CD4-positive, alpha-beta memory T cell (primary cell): Measurements from ENCODE around the gene EFR3B. TPM values are rescaled to one million over a fixed set of nuclear protein-coding genes. Genes with fewer than 3 reads are reported as not detected.

Experiments
- CTCF ChIA-PET: fragments of 350-600 bp; sonication (Branson Sonifier 250); formaldehyde crosslinking; loops from one replicate; lab custom pipeline; 2021; ENCODE audit warnings: inconsistent platforms; ENCODE audit not compliant: partially characterized antibody; lab: Charles Lee
- POLR2A ChIA-PET: fragments of 350-600 bp; sonication (Branson Sonifier 250); formaldehyde crosslinking; loops from one replicate; lab custom pipeline; 2021; ENCODE audit not compliant: partially characterized antibody; lab: Charles Lee
- DNase-seq, 5 donors: peaks; one replicate each; pipeline versions ENCODE4 v3.0.0 to v3.0.0-alpha.2; 2020 to 2022; ENCODE audit warnings: mixed read lengths in 1 of 5
- H3K27ac ChIP-seq: one replicate; pipeline ENCODE4 v1.7.0; 2013; ENCODE audit warnings: low read depth, low read length
- H3K27me3 ChIP-seq: 2 replicates; pipeline ENCODE4 v1.7.0; 2013; ENCODE audit warnings: mild to moderate bottlenecking, low read length, moderate library complexity; ENCODE audit not compliant: insufficient read depth
- H3K36me3 ChIP-seq: 2 replicates; pipeline ENCODE4 v1.7.0; 2013; ENCODE audit warnings: mild to moderate bottlenecking, low read length, moderate library complexity; ENCODE audit not compliant: insufficient read depth
- H3K4me1 ChIP-seq: 2 replicates; pipeline ENCODE4 v1.7.0; 2013; ENCODE audit warnings: mild to moderate bottlenecking, low read length, moderate library complexity; ENCODE audit not compliant: insufficient read depth
- H3K4me3 ChIP-seq, 2 donors: one replicate each; pipeline ENCODE4 v1.7.0; 2013; ENCODE audit warnings: low read length in 2 of 2, mild to moderate bottlenecking in 1 of 2
- H3K9me3 ChIP-seq, 2 donors: one replicate each; pipeline ENCODE4 v1.7.0; 2013; ENCODE audit warnings: low read length in 2 of 2, control low read depth in 1 of 2; ENCODE audit not compliant: control insufficient read depth in 1 of 2
- H3K27ac Mint-ChIP-seq, 7 donors: one replicate each; pipeline ENCODE4 v1.8.0; 2020 to 2021; ENCODE audit warnings: mixed read lengths in 7 of 7, mild to moderate bottlenecking in 6 of 7, inconsistent platforms in 3 of 7, moderate library complexity in 3 of 7
- H3K27me3 Mint-ChIP-seq, 2 donors: one replicate each; pipeline ENCODE4 v1.8.0; 2020 to 2021; ENCODE audit warnings: mixed read lengths in 2 of 2
- H3K36me3 Mint-ChIP-seq, 2 donors: one replicate each; pipeline ENCODE4 v1.8.0; 2020 to 2021; ENCODE audit warnings: mixed read lengths in 2 of 2, inconsistent platforms in 1 of 2, mild to moderate bottlenecking in 1 of 2
- H3K4me1 Mint-ChIP-seq, 4 donors: one replicate each; pipeline ENCODE4 v1.8.0; 2020 to 2021; ENCODE audit warnings: mixed read lengths in 4 of 4, mild to moderate bottlenecking in 1 of 4
- H3K4me3 Mint-ChIP-seq, 8 donors: one replicate each; pipeline ENCODE4 v1.8.0; 2020 to 2021; ENCODE audit warnings: mixed read lengths in 8 of 8, mild to moderate bottlenecking in 7 of 8, moderate library complexity in 6 of 8, inconsistent platforms in 3 of 8
- H3K9me3 Mint-ChIP-seq, 8 donors: one replicate each; pipeline ENCODE4 v1.8.0; 2020 to 2021; ENCODE audit warnings: mixed read lengths in 8 of 8, mild to moderate bottlenecking in 5 of 8, inconsistent platforms in 3 of 8, moderate library complexity in 1 of 8
- intact Hi-C: fragments of 100-400 bp; cut with micrococcal nuclease; formaldehyde crosslinking; loops from one replicate; pipeline ENCODE4 v1.15.1; 2023
- polyA plus RNA-seq, 2 donors: library from polyadenylated mRNA; unstranded; fragments of 300-500 nt; fragmentation: Illumina TruSeq; gene quantifications; one replicate each; pipeline ENCODE4 v1.2.3, GENCODE V29; 2021
- total RNA-seq, 2 experiments: library from RNA; stranded (reverse); gene quantifications; one replicate each; pipeline ENCODE4 v1.2.3, GENCODE V29; 2021

Gene EFR3B
- total and polyA plus RNA-seq, 4 experiments from 2014 or later = 0.07 to 0.14 (median 0.12) TPM; not detected in 1

DNA sequence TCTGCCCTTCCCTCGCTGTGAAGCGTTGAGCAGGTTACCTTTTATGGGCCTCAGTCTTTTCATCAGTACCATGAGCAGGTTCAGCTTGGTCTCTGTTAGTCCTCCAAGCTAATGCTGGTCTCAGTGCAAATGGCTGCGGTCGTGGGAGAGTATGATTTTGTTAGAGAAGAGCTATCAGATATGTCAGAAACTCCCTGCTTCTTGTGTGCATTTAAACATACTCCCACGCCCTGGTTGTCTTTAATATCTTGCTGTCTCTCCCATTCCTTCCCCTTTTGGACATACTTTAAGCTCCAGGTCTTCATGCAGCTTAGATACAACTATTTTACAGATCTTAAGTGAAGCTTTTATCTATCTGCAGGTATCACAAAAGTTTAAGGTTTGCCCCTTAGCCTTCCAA is 62.9 kb downstream of the EFR3B start:
- Histone ChIP-seq H3K27me3 (no peaks in the 10 kb centered on the region), H3K36me3 (no peaks in the 10 kb centered on the region), H3K4me3 (no peak overlapping the region), H3K9me3 (no peaks in the 10 kb centered on the region), H3K4me1 (no peaks in the 10 kb centered on the region), H3K27ac (no peak overlapping the region)
- Mint-ChIP-seq H3K4me3 (no peak overlapping the region), H3K27ac (no peak overlapping the region), H3K27me3 (peaks cover 3 to 10% of the 10 kb centered on the region in 2 donors), H3K36me3 (no peaks in the 10 kb centered on the region), H3K4me1 (peaks cover 0 to 2% (median 0%) of the 10 kb centered on the region in 4 donors), H3K9me3 (peaks cover 0 to 1% (median 0%) of the 10 kb centered on the region in 8 donors)
- intact Hi-C loops = no loop called here
- POLR2A ChIA-PET = no interaction called here
- DNase-seq = no peak
- CTCF ChIA-PET = interaction anchor here (0.9 to 1.9 kb wide), 4 partner anchors 11 to 129 kb away, joined by 3 to 5 read pairs (median 3); no protein-coding TSS in a partner anchor

DNA sequence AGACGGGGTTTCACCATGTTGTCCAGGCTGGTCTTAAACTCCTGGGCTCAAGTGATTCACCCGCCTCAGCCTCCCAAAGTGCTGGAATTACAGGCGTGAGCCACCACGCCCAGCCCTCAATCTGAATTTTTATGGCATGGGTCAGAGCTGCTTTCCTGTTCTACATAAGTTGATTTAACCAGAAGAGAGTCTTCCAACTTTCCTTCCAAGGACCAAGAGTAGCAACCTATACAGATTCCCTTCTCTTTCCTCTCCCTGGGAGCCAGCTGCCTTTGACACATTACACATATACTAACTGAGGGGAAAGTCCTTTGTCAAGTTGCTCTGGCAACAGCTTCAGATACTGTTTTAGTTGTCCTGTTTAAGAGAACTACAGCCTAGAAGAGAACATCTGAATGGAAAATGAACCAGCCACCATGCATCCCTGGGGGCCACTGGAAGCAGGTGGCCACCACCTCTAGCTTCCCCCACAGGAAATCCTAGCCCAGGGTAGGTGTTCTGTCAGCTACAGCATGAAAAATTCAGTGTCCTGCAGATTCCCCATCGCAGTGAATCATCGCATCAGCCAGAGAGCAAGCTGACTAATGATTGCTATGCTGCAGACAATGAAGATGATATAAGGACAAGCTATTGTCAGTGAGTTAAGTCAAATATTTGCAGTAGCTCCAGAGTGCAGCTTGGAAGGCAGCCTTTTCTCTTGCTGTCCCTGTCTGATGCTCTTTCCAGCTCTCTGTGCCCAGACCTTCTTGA is 63.6 kb downstream of the EFR3B start:
- Mint-ChIP-seq H3K27ac (peak overlapping the region in 1 of 7 donors; percentile 14), H3K9me3 (peaks cover 0 to 1% (median 0%) of the 10 kb centered on the region in 8 donors), H3K4me3 (no peak overlapping the region), H3K36me3 (no peaks in the 10 kb centered on the region), H3K4me1 (peaks cover 0 to 2% (median 0%) of the 10 kb centered on the region in 4 donors), H3K27me3 (peaks cover 3 to 10% of the 10 kb centered on the region in 2 donors)
- ChIA-PET CTCF (interaction anchor here (0.9 to 1.9 kb wide), 4 partner anchors 10 to 130 kb away, joined by 3 to 5 read pairs (median 3); no protein-coding TSS in a partner anchor), POLR2A (no interaction called here)
- intact Hi-C loops = no loop called here
- DNase-seq = no peak
- H3K36me3 ChIP-seq = no peaks in the 10 kb centered on the region
- no peaks in the 10 kb centered on the region for H3K27me3 ChIP-seq
- H3K9me3 ChIP-seq = no peaks in the 10 kb centered on the region
- no peak overlapping the region for H3K4me3 ChIP-seq
- no peak overlapping the region for H3K27ac ChIP-seq
- no peaks in the 10 kb centered on the region for H3K4me1 ChIP-seq

DNA sequence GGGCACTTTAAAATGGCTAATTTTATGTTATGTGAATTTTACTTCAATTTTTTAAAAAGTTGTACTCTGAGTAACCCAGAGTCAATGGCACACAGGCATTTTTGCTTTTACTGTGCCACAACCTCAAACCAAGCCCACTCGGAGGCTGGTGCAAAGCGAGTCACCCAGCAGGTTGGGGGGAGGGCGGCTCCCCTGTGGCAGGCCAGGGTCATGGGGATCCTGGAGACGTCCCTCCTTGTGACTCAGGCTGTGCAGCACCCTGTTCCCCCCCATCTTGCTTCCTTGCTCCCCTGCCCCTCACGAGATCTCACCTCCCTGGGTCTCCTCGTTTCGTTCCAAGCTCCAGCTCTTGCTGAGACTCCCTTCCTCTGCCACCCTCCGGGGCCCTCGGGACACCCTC is 67.9 kb downstream of the EFR3B start:
- no peak overlapping the region for H3K4me3 ChIP-seq
- Mint-ChIP-seq H3K27ac (no peak overlapping the region), H3K4me1 (no peaks in the 10 kb centered on the region), H3K9me3 (no peaks in the 10 kb centered on the region), H3K36me3 (no peaks in the 10 kb centered on the region), H3K4me3 (peak overlapping the region in 1 of 8 donors; percentile 7), H3K27me3 (peaks cover 4 to 13% of the 10 kb centered on the region in 2 donors)
- no peaks in the 10 kb centered on the region for H3K4me1 ChIP-seq
- H3K9me3 ChIP-seq = no peaks in the 10 kb centered on the region
- intact Hi-C loops = no loop called here
- no peaks in the 10 kb centered on the region for H3K36me3 ChIP-seq
- no peak overlapping the region for H3K27ac ChIP-seq
- no peak for DNase-seq
- no peaks in the 10 kb centered on the region for H3K27me3 ChIP-seq
- POLR2A ChIA-PET = no interaction called here
- CTCF ChIA-PET = no interaction called here

DNA sequence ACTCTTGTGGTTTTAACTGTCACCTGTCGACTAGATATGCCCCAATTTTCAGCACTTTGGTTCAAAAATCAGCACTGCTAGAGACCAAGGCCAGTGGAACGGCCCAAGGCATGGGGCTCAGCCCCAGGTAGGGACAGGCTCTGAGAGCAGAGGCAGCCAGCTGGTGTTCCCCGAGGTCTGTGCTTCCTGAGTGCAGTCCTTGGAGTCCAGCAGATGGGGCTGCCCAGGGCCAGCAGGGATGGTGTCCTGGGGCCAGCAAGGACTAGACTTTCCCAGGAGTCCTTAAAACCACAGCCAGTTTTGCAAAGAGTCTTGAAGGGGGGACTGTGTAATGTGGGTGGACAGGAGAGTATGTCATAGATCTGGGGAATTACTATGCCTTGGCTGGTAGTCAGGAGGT is 70.2 kb downstream of the EFR3B start:
- Mint-ChIP-seq H3K4me3 (no peak overlapping the region), H3K27ac (no peak overlapping the region), H3K27me3 (peaks cover 3 to 13% of the 10 kb centered on the region in 2 donors), H3K4me1 (no peaks in the 10 kb centered on the region), H3K9me3 (no peaks in the 10 kb centered on the region), H3K36me3 (no peaks in the 10 kb centered on the region)
- intact Hi-C loops = no loop called here
- Histone ChIP-seq H3K4me3 (no peak overlapping the region), H3K4me1 (no peaks in the 10 kb centered on the region), H3K27ac (no peak overlapping the region), H3K27me3 (no peaks in the 10 kb centered on the region), H3K36me3 (no peaks in the 10 kb centered on the region), H3K9me3 (no peaks in the 10 kb centered on the region)
- DNase-seq = no peak
- CTCF ChIA-PET = no interaction called here
- POLR2A ChIA-PET = no interaction called here

DNA sequence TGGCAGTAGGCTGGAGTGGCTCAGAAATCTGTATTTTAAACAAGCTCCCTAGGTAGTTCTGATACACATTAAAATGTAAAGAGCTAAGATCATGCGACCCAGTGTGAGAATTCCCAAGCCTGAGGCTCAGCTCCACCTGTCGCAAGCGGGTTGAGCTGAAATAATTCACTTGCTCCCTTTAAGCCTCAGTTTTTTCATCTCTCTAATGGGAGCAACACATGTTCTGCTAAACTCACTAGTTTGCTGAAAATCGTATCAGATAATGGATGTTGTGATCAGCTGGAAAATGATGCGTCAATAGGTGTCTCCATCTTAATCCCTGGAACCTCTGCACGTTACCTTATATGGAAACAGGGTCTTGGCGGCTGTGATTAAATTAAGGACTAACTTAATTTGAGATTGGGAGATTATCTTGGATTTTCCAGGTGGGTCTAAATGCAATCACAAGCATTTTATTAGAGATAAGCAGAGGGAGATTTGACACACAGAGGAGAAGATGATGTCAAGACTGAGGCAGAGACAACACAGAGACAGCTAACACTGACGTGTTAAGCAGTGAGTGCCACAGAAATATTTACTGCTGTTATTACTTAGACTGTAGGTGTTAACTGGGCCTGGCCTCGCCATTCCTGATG is 73.5 kb downstream of the EFR3B start:
- H3K4me1 Mint-ChIP-seq = peaks cover 0 to 2% (median 0%) of the 10 kb centered on the region in 4 donors
- no peak for DNase-seq
- no peak overlapping the region for H3K4me3 Mint-ChIP-seq
- POLR2A ChIA-PET = no interaction called here
- H3K27ac Mint-ChIP-seq = no peak overlapping the region
- CTCF ChIA-PET = interaction anchor here (1.0 to 1.3 kb wide), 3 partner anchors 9 to 16 kb away, joined by 3 read pairs; no protein-coding TSS in a partner anchor
- H3K4me1 ChIP-seq = no peaks in the 10 kb centered on the region
- no peaks in the 10 kb centered on the region for H3K36me3 Mint-ChIP-seq
- intact Hi-C loops = no loop called here
- H3K9me3 Mint-ChIP-seq = no peaks in the 10 kb centered on the region
- no peaks in the 10 kb centered on the region for H3K36me3 ChIP-seq
- no peaks in the 10 kb centered on the region for H3K27me3 ChIP-seq
- no peak overlapping the region for H3K4me3 ChIP-seq
- no peak overlapping the region for H3K27ac ChIP-seq
- H3K9me3 ChIP-seq = no peaks in the 10 kb centered on the region
- H3K27me3 Mint-ChIP-seq = peaks cover 12% of the 10 kb centered on the region in 2 donors

DNA sequence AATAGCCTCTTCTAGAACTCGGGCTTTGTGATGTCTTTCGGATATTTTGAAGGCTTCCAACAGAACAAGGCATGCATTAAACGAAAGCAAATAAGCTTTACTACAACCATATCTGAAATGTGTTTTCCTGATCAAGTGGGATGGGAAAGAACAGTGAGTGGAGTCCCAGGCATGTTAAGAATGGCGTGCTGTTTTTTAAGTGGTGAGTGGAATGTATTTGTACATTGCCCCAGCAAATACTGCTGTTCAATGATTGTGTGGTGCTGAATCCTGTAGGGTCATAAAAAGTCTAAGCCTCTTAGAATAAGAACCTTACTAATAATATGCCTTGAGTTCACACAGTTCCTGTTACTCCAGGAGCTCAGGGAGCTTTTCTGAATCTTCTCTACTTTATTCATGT is 74.0 kb downstream of the EFR3B start:
- Mint-ChIP-seq H3K4me1 (peaks cover 0 to 2% (median 0%) of the 10 kb centered on the region in 4 donors), H3K27me3 (peaks cover 9 to 12% of the 10 kb centered on the region in 2 donors), H3K36me3 (no peaks in the 10 kb centered on the region), H3K4me3 (no peak overlapping the region), H3K27ac (no peak overlapping the region), H3K9me3 (no peaks in the 10 kb centered on the region)
- no peaks in the 10 kb centered on the region for H3K27me3 ChIP-seq
- H3K4me3 ChIP-seq = no peak overlapping the region
- POLR2A ChIA-PET = no interaction called here
- intact Hi-C loops = no loop called here
- CTCF ChIA-PET = interaction anchor here (1.2 to 1.3 kb wide), 2 partner anchors 11 to 16 kb away, joined by 3 read pairs; no protein-coding TSS in a partner anchor
- H3K36me3 ChIP-seq = no peaks in the 10 kb centered on the region
- no peaks in the 10 kb centered on the region for H3K9me3 ChIP-seq
- no peak for DNase-seq
- H3K27ac ChIP-seq = no peak overlapping the region
- H3K4me1 ChIP-seq = no peaks in the 10 kb centered on the region

DNA sequence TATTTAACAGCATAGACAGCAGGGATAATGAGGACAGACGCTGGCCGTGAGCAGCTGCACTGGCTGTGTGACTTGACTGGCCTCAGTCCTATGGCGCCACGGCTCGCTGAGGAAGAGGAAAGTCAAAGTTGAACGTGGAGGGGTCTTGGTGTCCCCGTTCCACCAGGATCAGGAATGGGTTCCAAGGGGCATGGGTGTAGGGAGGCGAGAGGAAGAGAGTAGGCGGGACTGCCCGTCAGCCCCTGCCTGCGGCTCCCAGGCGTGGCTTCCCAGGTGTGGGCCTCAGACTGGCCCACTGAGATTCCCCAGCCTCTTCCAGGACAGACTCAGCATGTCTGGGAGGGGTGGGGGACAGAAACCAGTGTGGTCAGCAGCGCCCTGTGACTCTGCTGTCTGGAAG is 75.1 kb downstream of the EFR3B start:
- no peak overlapping the region for H3K4me3 ChIP-seq
- H3K27me3 Mint-ChIP-seq = peaks cover 9 to 10% of the 10 kb centered on the region in 2 donors
- H3K36me3 Mint-ChIP-seq = no peaks in the 10 kb centered on the region
- ChIA-PET CTCF (no interaction called here), POLR2A (no interaction called here)
- H3K4me3 Mint-ChIP-seq = no peak overlapping the region
- peaks cover 0 to 2% (median 0%) of the 10 kb centered on the region in 4 donors for H3K4me1 Mint-ChIP-seq
- H3K9me3 ChIP-seq = no peaks in the 10 kb centered on the region
- intact Hi-C loops = no loop called here
- H3K27me3 ChIP-seq = no peaks in the 10 kb centered on the region
- no peak overlapping the region for H3K27ac ChIP-seq
- no peaks in the 10 kb centered on the region for H3K9me3 Mint-ChIP-seq
- H3K4me1 ChIP-seq = no peaks in the 10 kb centered on the region
- no peaks in the 10 kb centered on the region for H3K36me3 ChIP-seq
- DNase-seq = no peak
- no peak overlapping the region for H3K27ac Mint-ChIP-seq
